Measurements from ENCODE around the gene LRCH1.

The LRCH1 gene

DNA sequence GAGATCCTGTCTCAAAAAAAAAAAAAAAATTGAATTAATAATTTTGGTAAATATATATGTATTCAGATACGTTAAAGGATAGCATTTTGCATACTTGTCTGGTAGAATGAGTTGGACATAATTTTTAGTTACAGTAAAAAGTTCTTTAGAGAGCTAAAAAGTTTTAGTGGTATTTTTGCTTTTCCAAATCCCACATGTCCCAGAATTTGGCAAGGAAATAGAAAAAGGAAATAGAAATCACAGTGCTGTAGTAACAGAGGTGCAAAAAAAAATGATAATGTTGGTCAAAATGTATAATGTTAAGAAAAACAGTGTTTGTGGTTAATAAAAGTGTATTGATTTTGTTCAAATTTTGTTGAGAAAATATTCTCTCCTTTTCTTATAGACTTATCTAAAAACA, 96.8 kb downstream of the LRCH1 start:
- no peak for DNase-seq (ENCODE audit: low read depth, low spot score)
- TF ChIP-seq, protein P1, sequence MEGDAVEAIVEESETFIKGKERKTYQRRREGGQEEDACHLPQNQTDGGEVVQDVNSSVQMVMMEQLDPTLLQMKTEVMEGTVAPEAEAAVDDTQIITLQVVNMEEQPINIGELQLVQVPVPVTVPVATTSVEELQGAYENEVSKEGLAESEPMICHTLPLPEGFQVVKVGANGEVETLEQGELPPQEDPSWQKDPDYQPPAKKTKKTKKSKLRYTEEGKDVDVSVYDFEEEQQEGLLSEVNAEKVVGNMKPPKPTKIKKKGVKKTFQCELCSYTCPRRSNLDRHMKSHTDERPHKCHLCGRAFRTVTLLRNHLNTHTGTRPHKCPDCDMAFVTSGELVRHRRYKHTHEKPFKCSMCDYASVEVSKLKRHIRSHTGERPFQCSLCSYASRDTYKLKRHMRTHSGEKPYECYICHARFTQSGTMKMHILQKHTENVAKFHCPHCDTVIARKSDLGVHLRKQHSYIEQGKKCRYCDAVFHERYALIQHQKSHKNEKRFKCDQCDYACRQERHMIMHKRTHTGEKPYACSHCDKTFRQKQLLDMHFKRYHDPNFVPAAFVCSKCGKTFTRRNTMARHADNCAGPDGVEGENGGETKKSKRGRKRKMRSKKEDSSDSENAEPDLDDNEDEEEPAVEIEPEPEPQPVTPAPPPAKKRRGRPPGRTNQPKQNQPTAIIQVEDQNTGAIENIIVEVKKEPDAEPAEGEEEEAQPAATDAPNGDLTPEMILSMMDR (IDR thresholded peaks at IDR 0.05; ENCODE audit: insufficient read depth, low read length, missing control alignments) = no peak
- no peak overlapping the region for H3K4me3 ChIP-seq (ENCODE audit: low read depth, low read length)
- ChIA-PET POLR2A (no interaction called here), CTCF (interaction anchor here (0.7 kb wide), 1 partner anchor 98 kb away, joined by 4 read pairs; no protein-coding TSS in a partner anchor)

- TF ChIP-seq, protein P1 (IDR thresholded peaks at IDR 0.05; ENCODE audit: insufficient read depth, low read length, missing control alignments) = no peak
- DNase-seq (ENCODE audit: low read depth, low spot score) = no peak
- ChIA-PET CTCF (interaction anchor here (0.8 to 1.5 kb wide), 4 partner anchors 11 to 104 kb away, joined by 3 read pairs; no protein-coding TSS in a partner anchor), POLR2A (no interaction called here)
- H3K4me3 ChIP-seq (ENCODE audit: low read depth, low read length) = no peak overlapping the region
Observed at GRCh38 chr13:46654951-46655350, 102.0 kb downstream of the LRCH1 start.

GRCh38 chr13:46655377-46656180, 102.6 kb downstream of the LRCH1 start:
- H3K4me3 ChIP-seq (ENCODE audit: low read depth, low read length) = no peak overlapping the region
- TF ChIP-seq, protein P1 (IDR thresholded peaks at IDR 0.05; ENCODE audit: insufficient read depth, low read length, missing control alignments) = no peak
- CTCF ChIA-PET = interaction anchor here (0.8 to 2.5 kb wide), 4 partner anchors 11 to 104 kb away, joined by 3 to 9 read pairs (median 3); no protein-coding TSS in a partner anchor
- no peak for DNase-seq (ENCODE audit: low read depth, low spot score)
- POLR2A ChIA-PET = no interaction called here

DNA sequence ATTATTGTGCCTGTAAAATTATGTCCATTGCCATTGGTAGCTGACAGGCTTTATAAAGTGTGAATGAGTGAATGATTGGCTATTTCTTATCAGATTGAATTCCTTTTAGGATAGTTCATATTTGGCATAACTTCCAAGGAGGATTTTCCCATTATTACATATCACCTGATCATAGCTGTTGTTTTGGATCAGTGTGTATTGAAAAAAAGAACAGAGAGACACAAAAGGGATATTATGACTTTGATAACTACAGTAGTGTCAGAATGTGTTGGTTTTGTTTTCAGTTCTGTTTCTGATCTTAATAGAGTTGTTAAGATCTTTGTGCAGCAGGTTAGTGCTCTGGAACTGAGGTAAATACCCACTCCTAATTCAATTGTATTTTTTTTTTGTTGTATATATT, 103.8 kb downstream of the LRCH1 start:
- POLR2A ChIA-PET = no interaction called here

GRCh38 chr13:46659413-46660065, 106.6 kb downstream of the LRCH1 start:
- TF ChIP-seq, protein P1 (IDR thresholded peaks at IDR 0.05; ENCODE audit: insufficient read depth, low read length, missing control alignments) = no peak
- no peak for DNase-seq (ENCODE audit: low read depth, low spot score)
- ChIA-PET CTCF (no interaction called here), POLR2A (no interaction called here)
- H3K4me3 ChIP-seq (ENCODE audit: low read depth, low read length) = no peak overlapping the region

More for the DNA sequence above, 103.8 kb downstream of the LRCH1 start:
- CTCF ChIA-PET = interaction anchor here (0.9 to 2.5 kb wide), 2 partner anchors 10 to 14 kb away, joined by 3 to 9 read pairs; no protein-coding TSS in a partner anchor
- DNase-seq (ENCODE audit: low read depth, low spot score) = no peak
- TF ChIP-seq, protein P1 (IDR thresholded peaks at IDR 0.05; ENCODE audit: insufficient read depth, low read length, missing control alignments) = no peak
- H3K4me3 ChIP-seq (ENCODE audit: low read depth, low read length) = no peak overlapping the region

GRCh38 chr13:46660416-46660815, 107.4 kb downstream of the LRCH1 start:
- H3K4me3 ChIP-seq (ENCODE audit: low read depth, low read length) = no peak overlapping the region
- ChIA-PET POLR2A (no interaction called here), CTCF (no interaction called here)
- TF ChIP-seq, protein P1 (IDR thresholded peaks at IDR 0.05; ENCODE audit: insufficient read depth, low read length, missing control alignments) = no peak
- no peak for DNase-seq (ENCODE audit: low read depth, low spot score)

All from AG04449 (cell line).